SK-N-SH (cell line): ENCODE data around the gene WT1.

Experiments
- CTCF ChIP-seq: fragments of 200-600 bp; sonication (generic); IDR thresholded peaks from 2 replicates; pipeline ENCODE4 v1.6.1; 2017; ENCODE audit warnings: antibody characterized with exemption, mild to moderate bottlenecking, moderate library complexity
- EZH2phosphoT487 ChIP-seq: fragments of 200-600 bp; sonication (generic); IDR thresholded peaks from 2 replicates; pipeline ENCODE4 v1.6.1; 2017; ENCODE audit warnings: low read depth, mixed run types, mild to moderate bottlenecking, antibody characterized with exemption, moderate library complexity, borderline replicate concordance
- IRF3 ChIP-seq: fragments of 150-350 bp; IDR thresholded peaks from 2 replicates; pipeline ENCODE4 v1.6.1; 2016; ENCODE audit warnings: mild to moderate bottlenecking, low read depth, low read length
- MAX ChIP-seq: IDR thresholded peaks from 2 replicates; pipeline ENCODE4 v1.4.0; 2012; ENCODE audit warnings: low read depth
- POLR2AphosphoS5 ChIP-seq: IDR thresholded peaks from 2 replicates; pipeline ENCODE4 v1.6.1; 2012; ENCODE audit warnings: low read depth, low read length
- SMC3 ChIP-seq: IDR thresholded peaks from 2 replicates; pipeline ENCODE4 v1.6.1; 2012; ENCODE audit warnings: low read depth, low read length, improper control_type of control experiment
- USF2 ChIP-seq: fragments of 150-350 bp; IDR thresholded peaks from 2 replicates; pipeline ENCODE4 v1.6.1; 2017; ENCODE audit warnings: antibody characterized with exemption, low read length, low read depth, borderline replicate concordance
- YY1 ChIP-seq: IDR thresholded peaks from 2 replicates; pipeline ENCODE4 v1.4.0; 2012; ENCODE audit warnings: low read depth, mild to moderate bottlenecking

- TF ChIP-seq MAX (no peak), YY1 (no peak), CTCF (no peak), USF2 (no peak), EZH2phosphoT487 (no peak), IRF3 (no peak), SMC3 (no peak), POLR2AphosphoS5 (no peak)
Observed at GRCh38 chr11:32437495-32438345, 2.4 kb upstream of the WT1 start.
